ENCODE data around the gene AQP10. TPM values are rescaled to one million over a fixed set of nuclear protein-coding genes. Genes with fewer than 3 reads are reported as not detected.

AQP10 gene
- total and polyA plus RNA-seq, 9 of the 15 experiments (the other 6 are each of a cell fraction or from before 2014, with no cell fraction given) = 0.37 to 9.7 (median 1.9) TPM

DNA sequence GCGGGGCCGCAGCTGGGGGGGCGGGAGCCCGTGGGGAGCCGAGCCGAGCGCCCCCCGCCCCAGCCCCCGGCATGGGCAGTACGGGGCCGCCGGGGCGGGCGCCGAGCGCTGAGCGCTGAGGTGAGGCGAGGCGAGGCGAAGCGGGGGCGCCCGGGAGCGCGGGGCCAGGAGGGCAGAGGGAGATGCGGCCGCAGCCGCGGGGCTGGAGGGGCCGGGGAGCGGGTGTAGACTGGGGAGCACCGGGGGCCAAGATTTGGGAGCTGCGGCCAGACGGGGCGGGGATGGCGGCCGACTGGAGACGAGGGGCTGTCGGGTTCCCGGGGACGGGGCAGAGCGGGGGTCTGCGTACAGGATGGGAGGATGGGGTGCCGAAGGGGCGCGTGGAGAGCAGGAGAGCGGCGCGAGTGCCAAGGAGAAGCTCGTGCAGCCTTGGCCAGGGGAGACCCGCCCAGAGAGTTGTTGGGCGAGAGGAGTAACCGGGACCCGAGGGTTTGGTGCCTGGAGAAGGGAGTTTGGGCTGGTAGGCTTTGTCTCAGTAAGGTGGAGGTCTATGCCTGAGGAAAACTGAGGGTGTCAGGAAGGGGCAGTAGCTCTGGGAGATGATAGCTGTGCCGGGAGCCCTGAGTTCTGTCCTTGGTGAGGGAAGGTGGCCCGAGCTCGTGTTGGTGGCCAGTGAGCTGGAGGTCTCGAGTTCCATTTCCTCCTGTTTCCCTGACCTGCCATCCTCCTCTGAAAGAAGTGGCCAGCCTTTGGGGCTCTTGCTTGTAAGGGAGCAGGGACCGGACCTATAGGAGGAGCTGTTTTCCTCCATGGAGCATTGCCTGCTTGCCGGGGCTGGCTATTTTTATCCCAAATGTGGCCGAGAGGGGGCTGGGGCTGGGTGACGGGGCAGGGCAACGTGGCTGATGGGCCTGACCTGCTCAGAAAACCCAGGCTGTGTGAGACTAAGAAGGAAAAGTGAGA lies 5.0 kb downstream of the AQP10 start (continued):
- TF ChIP-seq E2F8 (IDR thresholded peaks at IDR 0.05; ENCODE audit: low read depth, partially characterized antibody) (peak; percentile 42), ZNF316 (IDR thresholded peaks at IDR 0.05) (no peak), ZNF12 (CRISPR knock-in tag; IDR thresholded peaks at IDR 0.05) (no peak), RCOR1 (IDR thresholded peaks at IDR 0.05; ENCODE audit: borderline replicate concordance in 1 of 2, low read depth in 2 of 2, low read length in 2 of 2) (peak in 1 of 2 experiments; percentile 62; a peak in 1 of 4 replicates), FOXJ2 (tag; IDR thresholded peaks at IDR 0.05) (no peak), DPF2 (IDR thresholded peaks at IDR 0.05) (no peak), HNRNPK (IDR thresholded peaks at IDR 0.05; ENCODE audit: low read depth, low read length, poor library complexity, severe bottlenecking) (no peak), ZNF354B (CRISPR knock-in tag; IDR thresholded peaks at IDR 0.05) (no peak), PRMT5 (CRISPR knock-in tag; IDR thresholded peaks at IDR 0.05) (no peak), SP2 (IDR thresholded peaks at IDR 0.05; ENCODE audit: extremely low read depth, low read depth, low read length, poor library complexity, severe bottlenecking) (no peak), TBP (optimal IDR thresholded peaks at IDR 0.05; ENCODE audit: low read depth, low read length) (no peak), IFI16 (CRISPR knock-in tag; IDR thresholded peaks at IDR 0.05) (no peak), HMBOX1 (IDR thresholded peaks at IDR 0.05) (no peak), ZKSCAN3 (CRISPR knock-in tag; IDR thresholded peaks at IDR 0.05) (no peak), THRB (CRISPR knock-in tag; conservative IDR thresholded peaks at IDR 0.05) (no peak), ZNF57 (CRISPR knock-in tag; IDR thresholded peaks at IDR 0.05) (0 out of 2 replicates have a peak, but pooled peaks have one; percentile 47), HCFC1 (IDR thresholded peaks at IDR 0.05; ENCODE audit: low read depth, low read length) (peak; percentile 52; the same call in 1 of the 2 replicates)
- TF ChIP-seq, protein P1, sequence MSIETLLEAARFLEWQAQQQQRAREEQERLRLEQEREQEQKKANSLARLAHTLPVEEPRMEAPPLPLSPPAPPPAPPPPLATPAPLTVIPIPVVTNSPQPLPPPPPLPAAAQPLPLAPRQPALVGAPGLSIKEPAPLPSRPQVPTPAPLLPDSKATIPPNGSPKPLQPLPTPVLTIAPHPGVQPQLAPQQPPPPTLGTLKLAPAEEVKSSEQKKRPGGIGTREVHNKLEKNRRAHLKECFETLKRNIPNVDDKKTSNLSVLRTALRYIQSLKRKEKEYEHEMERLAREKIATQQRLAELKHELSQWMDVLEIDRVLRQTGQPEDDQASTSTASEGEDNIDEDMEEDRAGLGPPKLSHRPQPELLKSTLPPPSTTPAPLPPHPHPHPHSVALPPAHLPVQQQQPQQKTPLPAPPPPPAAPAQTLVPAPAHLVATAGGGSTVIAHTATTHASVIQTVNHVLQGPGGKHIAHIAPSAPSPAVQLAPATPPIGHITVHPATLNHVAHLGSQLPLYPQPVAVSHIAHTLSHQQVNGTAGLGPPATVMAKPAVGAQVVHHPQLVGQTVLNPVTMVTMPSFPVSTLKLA (conservative IDR thresholded peaks at IDR 0.05) = peak; percentile 41 to 67; a peak in 3 of 4 replicates
- TF ChIP-seq, protein P2, sequence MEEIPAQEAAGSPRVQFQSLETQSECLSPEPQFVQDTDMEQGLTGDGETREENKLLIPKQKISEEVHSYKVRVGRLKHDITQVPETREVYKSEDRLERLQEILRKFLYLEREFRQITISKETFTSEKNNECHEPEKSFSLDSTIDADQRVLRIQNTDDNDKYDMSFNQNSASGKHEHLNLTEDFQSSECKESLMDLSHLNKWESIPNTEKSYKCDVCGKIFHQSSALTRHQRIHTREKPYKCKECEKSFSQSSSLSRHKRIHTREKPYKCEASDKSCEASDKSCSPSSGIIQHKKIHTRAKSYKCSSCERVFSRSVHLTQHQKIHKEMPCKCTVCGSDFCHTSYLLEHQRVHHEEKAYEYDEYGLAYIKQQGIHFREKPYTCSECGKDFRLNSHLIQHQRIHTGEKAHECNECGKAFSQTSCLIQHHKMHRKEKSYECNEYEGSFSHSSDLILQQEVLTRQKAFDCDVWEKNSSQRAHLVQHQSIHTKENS (CRISPR knock-in tag; IDR thresholded peaks at IDR 0.05) = no peak
